IgD-negative memory B cell (primary cell): ENCODE measurements around the gene CKAP4. TPM values are rescaled to one million over a fixed set of nuclear protein-coding genes. Genes with fewer than 3 reads are reported as not detected.
A peak's percentile ranks its signal among the peaks of the same experiment; 100 is the strongest.

ENCODE experiments used
- H3K27ac Mint-ChIP-seq, 3 donors: one replicate each; pipeline ENCODE4 v1.8.0; 2020 to 2022; ENCODE audit warnings: mild to moderate bottlenecking in 3 of 3, mixed read lengths in 3 of 3, moderate library complexity in 1 of 3
- H3K27me3 Mint-ChIP-seq: one replicate; pipeline ENCODE4 v1.8.0; 2021; ENCODE audit warnings: mixed read lengths
- H3K36me3 Mint-ChIP-seq: one replicate; pipeline ENCODE4 v1.8.0; 2020; ENCODE audit warnings: mild to moderate bottlenecking, mixed read lengths
- H3K4me1 Mint-ChIP-seq, 3 donors: one replicate each; pipeline ENCODE4 v1.8.0; 2020 to 2022; ENCODE audit warnings: mixed read lengths in 3 of 3, mild to moderate bottlenecking in 1 of 3
- H3K4me3 Mint-ChIP-seq, 4 donors: one replicate each; pipeline ENCODE4 v1.8.0; 2020 to 2022; ENCODE audit warnings: mild to moderate bottlenecking in 4 of 4, mixed read lengths in 4 of 4, moderate library complexity in 3 of 4
- H3K9me3 Mint-ChIP-seq, 3 donors: one replicate each; pipeline ENCODE4 v1.8.0; 2020 to 2021; ENCODE audit warnings: mixed read lengths in 3 of 3, mild to moderate bottlenecking in 1 of 3
- polyA plus RNA-seq: library from polyadenylated mRNA; unstranded; fragments of 300-500 nt; fragmentation: Illumina TruSeq; gene quantifications from one replicate; pipeline ENCODE4 v1.2.3, GENCODE V29; 2021

Gene CKAP4
- polyA plus RNA-seq, 1 donor from 2014 or later, result 18.8 TPM

DNA sequence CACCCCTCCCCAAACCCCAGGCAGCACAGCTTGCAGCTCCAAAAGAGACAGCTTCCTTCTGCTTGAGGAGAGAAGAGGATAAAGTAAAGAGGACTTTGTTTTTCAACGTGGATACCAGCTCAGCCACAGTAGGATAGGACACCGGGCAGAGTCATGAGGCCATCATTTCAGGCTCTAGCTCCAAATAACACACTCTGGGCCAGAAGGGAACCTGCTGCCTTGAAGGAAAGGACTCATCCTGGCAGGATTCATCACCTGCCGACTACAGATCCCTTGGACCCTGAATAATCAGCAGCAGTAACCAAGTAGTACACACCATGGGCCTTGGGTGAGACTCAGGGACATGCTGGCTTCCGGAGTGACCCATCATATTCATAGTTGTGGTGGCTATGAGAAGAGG is 10.4 kb upstream of the CKAP4 start:
- no peaks in the 10 kb centered on the region for H3K9me3 Mint-ChIP-seq
- H3K4me3 Mint-ChIP-seq, result no peak overlapping the region
- peaks cover under 1% of the 10 kb centered on the region for H3K36me3 Mint-ChIP-seq
- no peaks in the 10 kb centered on the region for H3K27me3 Mint-ChIP-seq
- H3K27ac Mint-ChIP-seq, result no peak overlapping the region
- peaks cover 0 to 5% (median 2%) of the 10 kb centered on the region in 3 donors for H3K4me1 Mint-ChIP-seq

DNA sequence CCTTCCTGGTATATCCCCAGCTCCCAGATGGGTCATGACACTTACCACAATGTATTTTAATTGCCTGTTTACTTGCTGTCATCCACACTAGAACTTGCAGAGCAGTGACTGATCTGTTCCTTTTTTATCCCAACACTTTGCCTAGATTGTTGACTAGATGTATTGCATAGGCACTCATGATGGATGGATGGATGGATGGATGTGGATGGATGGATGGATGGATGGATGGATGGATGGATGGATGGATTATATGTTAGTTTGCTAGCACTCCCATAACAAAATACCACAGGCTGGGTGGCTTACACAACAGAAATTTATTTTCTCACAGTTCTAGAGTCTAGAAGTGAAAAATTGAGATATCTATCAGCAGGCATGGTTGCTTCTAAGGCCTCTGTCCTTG is 8.7 kb upstream of the CKAP4 start:
- Mint-ChIP-seq H3K27me3 (no peaks in the 10 kb centered on the region), H3K4me1 (peaks cover 0 to 13% (median 6%) of the 10 kb centered on the region in 3 donors), H3K36me3 (peaks cover 3% of the 10 kb centered on the region), H3K27ac (no peak overlapping the region), H3K4me3 (no peak overlapping the region), H3K9me3 (no peaks in the 10 kb centered on the region)

DNA sequence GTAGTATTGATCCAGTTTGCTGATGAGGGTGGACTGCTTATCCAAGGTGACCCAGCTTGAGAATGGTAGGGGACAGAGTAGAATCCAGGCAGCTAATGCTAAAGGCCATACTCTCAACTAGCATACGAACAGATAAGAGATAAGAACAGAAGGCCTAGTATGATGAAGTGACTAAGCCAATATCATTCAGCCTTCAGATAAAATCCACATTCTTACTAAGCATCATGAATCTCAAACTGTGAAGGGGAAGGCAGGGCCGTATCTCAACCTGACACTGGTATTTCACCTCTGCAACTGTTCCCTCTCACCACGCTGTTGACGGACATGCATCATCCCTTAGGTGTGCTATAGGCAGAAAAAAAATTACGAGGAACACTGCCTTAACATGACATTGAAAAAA is 8.1 kb upstream of the CKAP4 start:
- Mint-ChIP-seq H3K27ac (no peak overlapping the region), H3K36me3 (peaks cover 3% of the 10 kb centered on the region), H3K27me3 (no peaks in the 10 kb centered on the region), H3K9me3 (no peaks in the 10 kb centered on the region), H3K4me3 (no peak overlapping the region), H3K4me1 (peaks cover 0 to 18% (median 6%) of the 10 kb centered on the region in 3 donors)

GRCh38 chr12:106255493-106255892 is 7.7 kb upstream of the CKAP4 start:
- peaks cover 0 to 22% (median 9%) of the 10 kb centered on the region in 3 donors for H3K4me1 Mint-ChIP-seq
- peaks cover 3% of the 10 kb centered on the region for H3K36me3 Mint-ChIP-seq
- no peaks in the 10 kb centered on the region for H3K9me3 Mint-ChIP-seq
- H3K27ac Mint-ChIP-seq, result no peak overlapping the region
- H3K4me3 Mint-ChIP-seq, result no peak overlapping the region
- H3K27me3 Mint-ChIP-seq, result no peaks in the 10 kb centered on the region

DNA sequence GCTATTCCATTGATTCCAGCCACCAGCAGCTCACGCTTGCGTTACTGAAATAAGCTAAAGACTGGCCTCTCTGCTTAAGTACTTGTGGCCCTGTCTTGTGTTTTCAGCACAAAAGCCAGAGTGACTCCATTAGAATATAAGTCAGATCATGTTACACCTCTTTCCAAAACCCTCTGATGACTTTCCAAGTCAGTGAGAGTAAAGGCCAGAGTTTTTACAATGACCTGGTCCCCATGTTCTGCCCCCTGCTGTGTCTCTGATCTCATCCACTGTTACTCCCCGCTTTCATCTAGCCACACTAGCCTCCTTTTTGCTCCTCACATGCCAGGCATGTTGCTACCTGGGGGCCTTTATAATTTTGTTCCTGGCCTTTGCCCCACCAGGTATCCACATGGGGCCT is 6.9 kb upstream of the CKAP4 start:
- peaks cover 3% of the 10 kb centered on the region for H3K36me3 Mint-ChIP-seq
- no peak overlapping the region for H3K4me3 Mint-ChIP-seq
- peaks cover 4 to 23% (median 12%) of the 10 kb centered on the region in 3 donors for H3K4me1 Mint-ChIP-seq
- no peaks in the 10 kb centered on the region for H3K27me3 Mint-ChIP-seq
- no peaks in the 10 kb centered on the region for H3K9me3 Mint-ChIP-seq
- H3K27ac Mint-ChIP-seq, result no peak overlapping the region

GRCh38 chr12:106251631-106252455 is 4.0 kb upstream of the CKAP4 start:
- H3K27ac Mint-ChIP-seq, result peak overlapping the region in 1 of 3 donors; percentile 15
- H3K9me3 Mint-ChIP-seq, result no peaks in the 10 kb centered on the region
- H3K4me1 Mint-ChIP-seq, result peaks cover 16 to 34% (median 22%) of the 10 kb centered on the region in 3 donors
- peak overlapping the region in 1 of 4 donors; percentile 10 for H3K4me3 Mint-ChIP-seq
- peaks cover 3% of the 10 kb centered on the region for H3K36me3 Mint-ChIP-seq
- no peaks in the 10 kb centered on the region for H3K27me3 Mint-ChIP-seq

DNA sequence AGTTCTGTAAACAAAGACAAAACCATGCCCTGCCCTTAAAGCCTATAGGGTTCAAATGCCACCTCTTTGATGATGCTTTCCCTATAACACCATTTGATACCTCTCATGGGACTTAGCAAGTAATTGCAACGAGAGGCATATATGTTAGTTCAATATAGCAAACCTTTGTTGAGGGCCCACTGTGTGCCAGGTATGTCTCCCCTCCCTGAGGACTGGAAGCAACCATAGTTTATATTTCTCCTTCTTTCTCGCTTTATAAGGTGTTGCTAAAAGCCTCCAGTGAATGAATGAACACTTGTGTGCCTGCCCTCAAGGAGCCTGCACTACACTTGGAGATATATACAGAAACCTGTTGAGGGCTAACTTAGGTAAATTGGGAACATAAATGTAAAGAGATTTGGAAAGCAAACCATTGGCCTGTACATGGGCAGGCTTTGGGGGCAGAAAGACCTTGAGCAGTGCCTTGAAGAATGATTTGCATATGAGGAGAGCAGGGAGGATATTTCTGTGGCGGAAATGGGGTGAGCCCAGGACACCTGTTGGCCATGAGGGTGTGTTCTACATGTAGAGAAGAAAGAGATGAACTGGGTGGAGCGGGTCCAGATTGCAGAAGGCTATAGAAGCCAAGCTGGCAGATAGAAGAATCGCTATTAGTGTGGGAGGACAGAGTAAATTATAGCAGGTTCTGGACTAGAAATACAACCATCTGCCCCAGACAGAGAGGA is 1.8 kb upstream of the CKAP4 start:
- Mint-ChIP-seq H3K9me3 (no peaks in the 10 kb centered on the region), H3K4me1 (peaks cover 16 to 46% (median 30%) of the 10 kb centered on the region in 3 donors), H3K27me3 (peaks cover 2% of the 10 kb centered on the region), H3K4me3 (peak overlapping the region; percentile 15 to 95 (median 66)), H3K36me3 (peaks cover 5% of the 10 kb centered on the region), H3K27ac (peak overlapping the region; percentile 9 to 98 (median 40))

DNA sequence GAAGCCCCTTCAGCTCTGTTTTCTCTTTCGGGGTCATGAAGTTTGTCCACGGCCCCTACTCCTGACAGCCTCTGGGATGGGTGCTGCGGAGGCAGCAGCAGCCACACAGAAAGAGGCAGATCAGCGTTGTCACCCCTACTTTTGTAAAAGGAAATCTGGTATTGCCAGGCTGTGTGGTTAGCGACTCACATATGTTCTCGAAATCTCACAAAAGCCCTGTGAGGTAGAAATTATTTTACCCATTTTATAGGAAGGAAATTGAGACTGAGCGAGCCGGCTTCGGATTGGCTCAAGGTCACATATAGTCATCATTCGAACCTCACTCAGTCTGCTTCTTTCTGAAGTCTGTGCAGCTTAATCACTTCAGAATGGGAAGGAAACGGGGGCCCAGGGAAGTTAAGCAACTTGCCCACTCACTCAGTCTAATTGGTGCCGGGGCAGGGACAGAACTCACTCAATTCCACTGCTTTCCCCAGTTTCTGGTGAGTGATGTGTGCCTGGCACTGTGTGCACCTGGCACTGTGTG is 1.1 kb upstream of the CKAP4 start:
- H3K4me3 Mint-ChIP-seq, result peak overlapping the region; percentile 15 to 95 (median 66)
- peak overlapping the region; percentile 9 to 98 (median 40) for H3K27ac Mint-ChIP-seq
- peaks cover 2% of the 10 kb centered on the region for H3K27me3 Mint-ChIP-seq
- no peaks in the 10 kb centered on the region for H3K9me3 Mint-ChIP-seq
- H3K4me1 Mint-ChIP-seq, result peaks cover 16 to 48% (median 30%) of the 10 kb centered on the region in 3 donors
- H3K36me3 Mint-ChIP-seq, result peaks cover 5% of the 10 kb centered on the region

DNA sequence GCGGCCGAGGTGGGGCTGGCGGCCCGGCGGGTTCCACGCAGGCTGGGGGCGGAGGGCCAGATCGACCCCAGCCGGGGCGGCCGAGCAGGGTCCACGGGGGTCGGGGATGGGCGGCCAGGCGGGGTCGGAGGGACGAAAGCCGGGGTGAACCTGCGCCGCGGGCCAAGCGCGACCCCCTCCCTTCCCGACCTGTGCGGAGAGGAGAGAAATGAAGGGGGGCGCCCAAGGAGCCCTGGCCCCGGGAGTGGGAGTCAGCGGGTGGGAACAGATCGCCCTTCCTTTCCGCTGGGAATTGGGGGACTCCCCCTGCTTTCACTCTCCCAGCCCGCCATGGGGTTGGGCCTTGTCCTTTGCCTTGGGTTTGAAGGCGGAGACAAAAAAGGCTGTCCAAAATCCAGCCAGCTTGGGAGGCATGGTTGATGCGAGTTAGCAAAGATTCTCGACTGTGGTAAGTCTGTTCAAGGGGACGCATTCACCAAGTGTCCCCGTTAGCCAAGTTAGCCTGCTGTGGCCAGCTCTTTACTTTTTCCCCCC is 559 bp upstream of the CKAP4 start:
- H3K27me3 Mint-ChIP-seq, result peaks cover 2% of the 10 kb centered on the region
- H3K9me3 Mint-ChIP-seq, result no peaks in the 10 kb centered on the region
- peak overlapping the region; percentile 9 to 98 (median 40) for H3K27ac Mint-ChIP-seq
- peaks cover 16 to 51% (median 30%) of the 10 kb centered on the region in 3 donors for H3K4me1 Mint-ChIP-seq
- peak overlapping the region; percentile 15 to 95 (median 66) for H3K4me3 Mint-ChIP-seq
- H3K36me3 Mint-ChIP-seq, result peaks cover 5% of the 10 kb centered on the region

DNA sequence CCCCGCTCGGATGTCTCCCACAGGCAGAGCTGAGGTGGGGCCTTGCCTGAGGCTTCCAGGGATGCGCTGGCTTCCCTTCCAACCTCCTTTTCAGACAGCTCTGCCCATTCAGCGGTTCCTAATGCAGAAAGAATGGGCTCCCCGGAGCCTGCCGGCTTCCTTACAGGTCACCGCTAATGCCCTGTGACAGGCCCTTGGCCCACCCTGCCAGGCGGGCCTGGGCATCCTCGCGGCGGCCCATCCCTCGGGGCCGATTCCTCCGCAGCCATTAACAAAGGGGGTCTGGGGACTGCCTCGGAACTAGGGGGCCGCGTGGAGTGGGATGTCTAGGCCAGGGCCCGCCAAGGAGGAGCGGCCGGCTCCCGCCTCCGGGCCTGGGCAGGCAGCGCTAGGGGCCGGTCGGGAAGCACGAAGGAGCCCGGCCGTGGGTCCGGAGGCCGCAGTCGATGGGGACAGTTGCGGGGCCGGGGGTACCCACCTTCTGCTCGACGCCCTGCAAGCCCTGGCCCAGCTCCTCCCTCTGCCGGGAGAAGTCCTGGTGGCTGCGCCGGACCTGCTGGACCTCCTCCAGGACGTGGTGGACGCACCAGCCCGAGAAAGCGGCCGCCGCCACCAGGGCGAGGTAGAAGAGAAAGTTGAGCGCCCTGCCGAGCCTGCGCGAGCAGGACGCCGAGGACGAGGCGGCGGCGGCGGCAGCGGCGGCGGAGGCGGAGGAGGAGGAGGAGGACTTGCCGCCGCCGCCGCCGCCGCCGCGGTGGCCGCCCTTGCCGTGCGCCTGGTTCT is 738 bp downstream of the CKAP4 start:
- Mint-ChIP-seq H3K4me1 (peaks cover 16 to 54% (median 30%) of the 10 kb centered on the region in 3 donors), H3K4me3 (peak overlapping the region; percentile 62 to 92 (median 88)), H3K27me3 (peaks cover 2% of the 10 kb centered on the region), H3K27ac (peak overlapping the region; percentile 27 to 80 (median 62)), H3K9me3 (no peaks in the 10 kb centered on the region), H3K36me3 (peaks cover 6% of the 10 kb centered on the region)

- H3K27ac Mint-ChIP-seq, result no peak overlapping the region
- H3K4me3 Mint-ChIP-seq, result peak overlapping the region; percentile 62 to 92 (median 88)
- H3K4me1 Mint-ChIP-seq, result peaks cover 16 to 42% (median 26%) of the 10 kb centered on the region in 3 donors
- H3K36me3 Mint-ChIP-seq, result peaks cover 8% of the 10 kb centered on the region
- no peaks in the 10 kb centered on the region for H3K9me3 Mint-ChIP-seq
- peaks cover 2% of the 10 kb centered on the region for H3K27me3 Mint-ChIP-seq
Measured at GRCh38 chr12:106245767-106246166, 2.1 kb downstream of the CKAP4 start.

DNA sequence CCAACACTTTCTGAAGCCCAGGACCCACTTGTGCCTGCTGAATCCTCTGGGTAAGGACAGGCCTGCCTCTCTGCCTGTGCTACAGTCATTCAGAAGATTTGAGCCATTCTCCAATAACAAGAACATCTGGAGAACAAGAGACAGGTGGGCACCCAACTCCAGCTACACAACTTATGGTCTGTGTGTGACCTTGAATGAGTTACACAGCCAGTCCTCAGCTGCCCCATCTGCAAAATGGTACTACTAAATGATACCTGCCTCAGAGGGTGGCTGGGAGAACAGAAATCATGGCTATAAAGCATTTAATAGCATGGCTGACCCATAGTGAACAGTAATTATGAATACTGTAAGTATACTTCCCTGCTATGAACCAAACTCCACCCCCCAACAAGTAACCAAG is 4.2 kb downstream of the CKAP4 start:
- peak overlapping the region in 2 of 4 donors; percentile 13 to 76 for H3K4me3 Mint-ChIP-seq
- H3K27ac Mint-ChIP-seq, result peak overlapping the region in 1 of 3 donors; percentile 21
- H3K4me1 Mint-ChIP-seq, result peaks cover 1 to 24% (median 12%) of the 10 kb centered on the region in 3 donors
- peaks cover 8% of the 10 kb centered on the region for H3K36me3 Mint-ChIP-seq
- no peaks in the 10 kb centered on the region for H3K9me3 Mint-ChIP-seq
- H3K27me3 Mint-ChIP-seq, result peaks cover 2% of the 10 kb centered on the region

- Mint-ChIP-seq H3K4me3 (peak overlapping the region in 1 of 4 donors; percentile 33), H3K27ac (no peak overlapping the region), H3K9me3 (no peaks in the 10 kb centered on the region), H3K27me3 (peaks cover 2% of the 10 kb centered on the region), H3K36me3 (peaks cover 10% of the 10 kb centered on the region), H3K4me1 (peaks cover 0 to 22% (median 12%) of the 10 kb centered on the region in 3 donors)
Measured at GRCh38 chr12:106240821-106241220, 7.0 kb downstream of the CKAP4 start.

- H3K36me3 Mint-ChIP-seq, result peaks cover 9% of the 10 kb centered on the region
- H3K9me3 Mint-ChIP-seq, result no peaks in the 10 kb centered on the region
- H3K4me3 Mint-ChIP-seq, result no peak overlapping the region
- no peaks in the 10 kb centered on the region for H3K27me3 Mint-ChIP-seq
- H3K4me1 Mint-ChIP-seq, result peaks cover 0 to 19% (median 9%) of the 10 kb centered on the region in 3 donors
- no peak overlapping the region for H3K27ac Mint-ChIP-seq
Measured at GRCh38 chr12:106239951-106240335, 7.9 kb downstream of the CKAP4 start.
